DOHH2 (cell line): ENCODE data around the gene CHIC2.

Experiments
- H3F3A ChIP-seq: fragments of 200-600 bp; sonication (generic), shearing (Covaris generic); 2 replicates; pipeline ENCODE4 v1.6.0; 2016; ENCODE audit warnings: antibody characterized with exemption, mild to moderate bottlenecking; ENCODE audit not compliant: control insufficient read depth, insufficient read depth
- H3K27ac ChIP-seq: fragments of 200-600 bp; sonication (generic); 2 replicates; pipeline ENCODE4 v1.5.1; 2014; ENCODE audit warnings: low read depth, mild to moderate bottlenecking, low read length, moderate library complexity
- H3K27me3 ChIP-seq: fragments of 200-600 bp; sonication (generic); 2 replicates; pipeline ENCODE4 v1.6.1; 2014; ENCODE audit warnings: mild to moderate bottlenecking, low read length, mixed read lengths; ENCODE audit not compliant: control insufficient read depth
- H3K36me3 ChIP-seq: fragments of 200-600 bp; sonication (generic); 2 replicates; pipeline ENCODE4 v1.6.1; 2014; ENCODE audit warnings: mild to moderate bottlenecking, low read length, moderate library complexity, mixed read lengths; ENCODE audit not compliant: control insufficient read depth
- H3K4me1 ChIP-seq: fragments of 200-600 bp; sonication (generic); 2 replicates; pipeline ENCODE4 v1.6.1; 2014; ENCODE audit warnings: mild to moderate bottlenecking, low read length, mixed read lengths; ENCODE audit not compliant: control insufficient read depth
- H3K4me2 ChIP-seq: fragments of 200-600 bp; sonication (generic); 2 replicates; pipeline ENCODE4 v1.6.0; 2014; ENCODE audit warnings: mild to moderate bottlenecking, low read length, moderate library complexity
- H3K4me3 ChIP-seq: fragments of 200-600 bp; sonication (generic); 2 replicates; pipeline ENCODE4 v1.5.1; 2014; ENCODE audit warnings: mild to moderate bottlenecking, low read length, mixed read lengths
- H3K79me2 ChIP-seq: fragments of 200-600 bp; sonication (generic); 2 replicates; pipeline ENCODE4 v1.6.1; 2014; ENCODE audit warnings: mild to moderate bottlenecking, low read length, mixed read lengths; ENCODE audit not compliant: control insufficient read depth
- H3K9me2 ChIP-seq: fragments of 200-600 bp; sonication (generic); replicated peaks from 2 replicates; pipeline ENCODE4 v1.6.1; 2014; ENCODE audit warnings: mild to moderate bottlenecking, low read length, mixed read lengths; ENCODE audit not compliant: control insufficient read depth
- H3K9me3 ChIP-seq: fragments of 200-600 bp; sonication (generic); 2 replicates; pipeline ENCODE4 v1.6.1; 2014; ENCODE audit warnings: antibody characterized with exemption, low read length, mixed read lengths; ENCODE audit not compliant: control insufficient read depth, insufficient read depth
- H4K20me1 ChIP-seq: fragments of 200-600 bp; sonication (generic); 2 replicates; pipeline ENCODE4 v1.6.0; 2014; ENCODE audit warnings: low read depth, mild to moderate bottlenecking, antibody characterized with exemption, low read length, moderate library complexity; ENCODE audit not compliant: control insufficient read depth, insufficient read depth
- CTCF ChIP-seq: fragments of 200-600 bp; sonication (generic); IDR thresholded peaks from one replicate; pipeline ENCODE4 v1.5.1; 2014; ENCODE audit warnings: antibody characterized with exemption, mild to moderate bottlenecking, low read depth, low read length; ENCODE audit not compliant: poor library complexity, severe bottlenecking
- EZH2phosphoT487 ChIP-seq: fragments of 200-600 bp; sonication (generic); IDR thresholded peaks from 2 replicates; pipeline ENCODE4 v1.6.1; 2017; ENCODE audit warnings: borderline replicate concordance, mild to moderate bottlenecking, antibody characterized with exemption, low read length, moderate library complexity, mixed read lengths

Gene CHIC2

DNA sequence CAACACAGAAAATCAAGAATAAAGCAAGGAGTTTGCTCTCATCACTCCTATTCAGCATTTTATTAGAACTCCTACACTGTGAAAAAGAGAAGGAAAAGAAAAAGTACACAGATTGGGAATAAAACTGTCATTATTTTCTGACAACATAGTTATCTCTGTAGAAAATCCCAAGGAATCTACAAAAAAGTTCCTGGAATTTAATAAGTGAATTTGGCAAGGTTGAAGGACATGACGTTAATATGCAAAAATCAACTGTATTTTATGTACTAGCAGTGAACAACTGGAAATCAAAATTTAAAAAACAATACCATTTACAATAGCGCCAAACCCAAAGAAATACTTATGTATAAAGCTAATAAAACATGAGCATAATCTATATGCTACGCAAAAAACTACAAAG is 26.3 kb downstream of the CHIC2 start:
- Histone ChIP-seq H3K4me2 (no peak overlapping the region), H3K79me2 (peaks cover 21% of the 10 kb centered on the region), H3K36me3 (peaks cover 16% of the 10 kb centered on the region), H3K27ac (no peak overlapping the region), H3K27me3 (no peaks in the 10 kb centered on the region), H3K9me3 (no peaks in the 10 kb centered on the region), H4K20me1 (no peaks in the 10 kb centered on the region), H3F3A (peaks cover 20% of the 10 kb centered on the region), H3K9me2 (no peaks in the 10 kb centered on the region), H3K4me3 (no peak overlapping the region), H3K4me1 (peaks cover 3% of the 10 kb centered on the region)
- TF ChIP-seq CTCF: no peak
- TF ChIP-seq EZH2phosphoT487: no peak

GRCh38 chr4:54036184-54036583 is 28.2 kb downstream of the CHIC2 start:
- Histone ChIP-seq H3F3A (peaks cover 25% of the 10 kb centered on the region), H3K4me3 (no peak overlapping the region), H3K36me3 (peaks cover 10% of the 10 kb centered on the region), H3K9me3 (no peaks in the 10 kb centered on the region), H3K79me2 (peaks cover 14% of the 10 kb centered on the region), H3K27ac (no peak overlapping the region), H3K27me3 (no peaks in the 10 kb centered on the region), H3K4me2 (no peak overlapping the region), H3K9me2 (no peaks in the 10 kb centered on the region), H3K4me1 (peaks cover 22% of the 10 kb centered on the region), H4K20me1 (no peaks in the 10 kb centered on the region)
- TF ChIP-seq EZH2phosphoT487 (no peak), CTCF (no peak)

DNA sequence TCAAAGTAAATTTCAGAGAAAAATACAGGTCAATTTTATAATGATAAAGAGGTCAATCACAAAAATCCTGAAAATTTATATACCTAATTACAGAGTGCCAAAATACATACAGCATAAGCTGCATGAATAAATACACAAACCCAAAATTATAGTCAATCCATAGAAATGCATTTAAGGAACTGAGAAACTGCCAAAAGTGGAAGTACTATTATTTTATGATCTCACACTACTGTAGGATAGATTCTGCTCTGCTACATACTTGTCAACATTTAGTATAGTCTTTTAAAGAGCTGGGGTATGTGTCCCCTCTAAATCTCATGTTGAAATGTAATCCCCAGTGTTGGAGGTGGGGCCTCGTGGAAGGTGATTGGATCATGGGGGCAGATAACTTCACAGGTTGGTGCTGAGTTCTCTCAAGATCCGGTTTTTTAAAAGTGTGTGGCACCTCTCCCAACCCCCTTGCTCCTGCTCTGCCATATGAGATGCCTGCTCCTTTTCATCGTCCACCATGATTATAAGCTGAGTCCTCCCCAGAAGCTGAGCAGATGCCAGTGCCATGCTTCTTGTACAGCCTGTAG is 31.8 kb downstream of the CHIC2 start:
- H3K4me1 ChIP-seq: peaks cover 23% of the 10 kb centered on the region
- no peaks in the 10 kb centered on the region for H3K9me3 ChIP-seq
- peaks cover 10% of the 10 kb centered on the region for H3K79me2 ChIP-seq
- no peaks in the 10 kb centered on the region for H3K9me2 ChIP-seq
- peaks cover 7% of the 10 kb centered on the region for H3K36me3 ChIP-seq
- H3F3A ChIP-seq: peaks cover 25% of the 10 kb centered on the region
- H3K27me3 ChIP-seq: no peaks in the 10 kb centered on the region
- H3K4me2 ChIP-seq: peak overlapping the region; percentile 53
- no peak for TF ChIP-seq CTCF
- no peak for TF ChIP-seq EZH2phosphoT487
- H3K27ac ChIP-seq: peak overlapping the region; percentile 34
- H4K20me1 ChIP-seq: no peaks in the 10 kb centered on the region
- H3K4me3 ChIP-seq: peak overlapping the region; percentile 41

GRCh38 chr4:54027311-54027710 is 37.1 kb downstream of the CHIC2 start:
- Histone ChIP-seq H3K4me2 (no peak overlapping the region), H3K27ac (no peak overlapping the region)
- no peak for TF ChIP-seq EZH2phosphoT487
- no peak for TF ChIP-seq CTCF

More at GRCh38 chr4:54027311-54027710, 37.1 kb downstream of the CHIC2 start:
- Histone ChIP-seq H4K20me1 (no peaks in the 10 kb centered on the region), H3K79me2 (peaks cover 26% of the 10 kb centered on the region), H3K9me2 (no peaks in the 10 kb centered on the region), H3K36me3 (peaks cover 6% of the 10 kb centered on the region), H3K4me1 (peaks cover 12% of the 10 kb centered on the region), H3K9me3 (no peaks in the 10 kb centered on the region), H3F3A (no peaks in the 10 kb centered on the region; the same call in 1 of the 2 replicates), H3K27me3 (no peaks in the 10 kb centered on the region), H3K4me3 (no peak overlapping the region)
